ENCODE results near the gene DEFB129.
A peak's percentile ranks its signal among the peaks of the same experiment; 100 is the strongest.

DEFB129 gene

GRCh38 chr20:257419-257818, 30.4 kb downstream of the DEFB129 start, which contains the start of gene DEFB132:
DEFB132 (plus strand) TSS chr20:257724; CDS start chr20:257779, 55 bp downstream.
- DNase-seq: no peak

GRCh38 chr20:258269-258858, 31.3 kb downstream of the DEFB129 start:
- no peak for DNase-seq

- no peak for DNase-seq
Measured at GRCh38 chr20:258963-259362, 31.9 kb downstream of the DEFB129 start.

GRCh38 chr20:259981-260380, 32.9 kb downstream of the DEFB129 start:
- no peak for DNase-seq

DNA sequence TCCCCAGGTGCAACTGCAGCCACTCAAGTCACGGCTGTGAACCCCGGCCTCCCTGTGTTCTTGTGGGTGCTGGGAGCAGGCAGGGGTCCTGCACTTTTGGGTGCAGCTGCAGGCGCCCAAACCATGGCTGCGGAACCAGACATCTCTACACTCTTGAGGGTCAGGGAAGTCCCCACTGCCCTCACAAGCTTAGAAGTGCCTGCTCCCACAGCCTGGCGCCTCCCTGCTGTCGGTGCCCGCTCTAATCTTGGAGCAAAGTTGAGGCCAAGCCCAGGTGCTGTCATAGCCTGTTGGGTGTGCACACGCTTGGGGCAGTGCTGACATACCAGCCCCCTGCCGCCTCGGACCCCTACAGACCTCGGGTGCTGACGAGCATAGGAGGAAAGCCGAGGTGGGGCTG, 36.6 kb downstream of the DEFB129 start:
- DNase-seq: no peak

DNA sequence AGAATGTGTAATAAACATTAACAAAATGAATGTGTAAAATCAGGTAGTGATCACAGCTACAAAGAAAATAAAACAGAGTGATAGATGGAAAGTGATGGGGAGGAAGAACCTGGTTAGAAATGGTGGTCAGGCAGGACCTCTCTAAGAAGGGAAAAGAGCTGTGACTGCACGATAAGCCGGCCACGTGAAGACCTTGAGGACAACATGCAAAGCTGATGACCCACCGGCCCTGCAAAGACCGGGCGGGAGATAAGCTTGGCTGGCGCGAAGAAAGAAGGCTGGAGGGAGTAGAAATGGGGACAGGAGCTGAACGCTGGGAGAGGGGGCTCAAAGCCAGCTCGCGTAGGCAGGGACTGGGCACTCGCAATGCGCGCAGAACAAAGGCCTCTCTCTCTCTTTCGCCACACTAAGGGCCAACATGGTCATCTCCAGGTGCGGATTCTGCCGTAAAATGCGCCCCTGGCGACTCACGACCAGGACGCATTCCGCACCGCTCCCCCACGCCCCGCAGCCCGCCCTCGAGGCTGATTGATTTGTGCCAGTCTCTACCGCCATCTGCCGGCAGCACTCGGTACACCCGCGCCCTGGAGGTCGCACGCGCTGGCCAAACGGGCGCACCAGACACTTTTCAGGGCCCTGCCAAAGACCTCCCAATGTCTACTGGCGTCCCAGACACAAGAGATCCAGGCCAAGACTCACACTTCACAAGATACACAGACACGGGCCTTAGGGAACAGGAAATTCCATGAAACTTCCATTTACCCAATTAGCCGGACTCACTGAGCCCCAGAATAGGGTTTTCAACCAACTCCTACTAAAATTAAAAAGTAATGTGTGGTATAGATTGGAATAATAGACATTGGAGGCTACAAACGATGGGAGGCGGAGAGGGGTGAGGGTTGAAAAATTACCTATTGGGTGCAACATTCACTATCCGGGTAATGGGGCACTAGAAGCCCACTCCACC, 39.8 kb downstream of the DEFB129 start:
- peak; percentile 77 for DNase-seq

- no peak for DNase-seq
Measured at GRCh38 chr20:270517-270916, 43.5 kb downstream of the DEFB129 start.

GRCh38 chr20:271069-271468, 44.0 kb downstream of the DEFB129 start:
- DNase-seq: no peak

GRCh38 chr20:271528-271927, 44.5 kb downstream of the DEFB129 start:
- no peak for DNase-seq

DNA sequence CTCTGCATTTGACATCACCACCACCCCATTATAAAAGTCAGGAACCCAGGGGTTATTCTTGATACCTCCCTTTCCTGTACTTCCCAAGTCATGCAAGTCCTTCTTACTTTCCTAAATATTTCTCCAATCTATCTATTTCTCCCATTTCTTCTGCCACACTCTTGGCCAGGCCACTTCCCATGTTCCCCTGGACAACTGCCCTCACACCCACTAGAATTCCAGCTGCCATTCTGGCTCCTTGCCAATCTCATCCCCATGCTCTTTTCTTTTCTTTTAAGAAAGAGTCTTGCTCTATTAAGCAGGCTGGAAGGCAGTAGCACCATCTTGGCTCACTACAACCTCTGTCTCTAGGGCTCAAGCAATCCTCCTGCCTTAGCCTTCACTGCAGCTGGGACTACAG, 45.7 kb downstream of the DEFB129 start:
- DNase-seq: no peak

DNA sequence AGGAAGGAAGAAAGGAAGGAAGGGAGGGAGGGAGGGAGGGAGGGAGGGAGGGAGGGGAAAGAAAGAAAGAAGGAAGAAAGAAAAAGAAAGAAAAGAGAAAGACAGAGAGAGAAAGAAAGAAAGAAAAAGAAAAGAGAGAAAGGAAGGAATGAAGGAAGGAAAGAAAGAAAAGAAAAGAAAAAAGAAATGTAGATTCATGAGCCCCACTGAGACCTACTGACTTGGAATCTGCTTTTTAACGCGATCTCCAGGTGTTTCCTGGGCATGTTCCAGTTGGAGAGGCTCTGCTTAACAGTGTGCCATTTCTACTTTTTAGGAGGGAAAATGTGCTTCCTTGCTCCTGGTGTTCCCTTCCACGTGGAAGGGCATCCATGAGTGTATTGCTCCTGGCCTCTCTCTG, 46.8 kb downstream of the DEFB129 start:
- no peak for DNase-seq

GRCh38 chr20:275791-276190, 48.7 kb downstream of the DEFB129 start:
- DNase-seq: no peak

GRCh38 chr20:276620-277495, 49.8 kb downstream of the DEFB129 start:
- no peak for DNase-seq

DNA sequence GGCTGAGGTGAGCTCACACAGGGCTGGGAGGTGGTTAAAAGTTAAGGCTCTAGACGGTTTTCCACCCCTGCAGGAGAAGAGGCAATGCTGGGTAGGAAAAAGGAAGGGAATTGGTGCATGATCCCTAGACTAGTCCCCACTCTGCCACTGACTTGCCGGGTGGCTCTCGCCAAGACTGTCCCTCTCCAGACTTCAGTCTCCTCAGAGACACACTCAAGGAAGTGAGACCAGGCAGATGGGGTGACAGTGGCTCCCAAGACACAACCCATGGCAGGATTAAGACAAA, 50.4 kb downstream of the DEFB129 start:
- no peak for DNase-seq

DNA sequence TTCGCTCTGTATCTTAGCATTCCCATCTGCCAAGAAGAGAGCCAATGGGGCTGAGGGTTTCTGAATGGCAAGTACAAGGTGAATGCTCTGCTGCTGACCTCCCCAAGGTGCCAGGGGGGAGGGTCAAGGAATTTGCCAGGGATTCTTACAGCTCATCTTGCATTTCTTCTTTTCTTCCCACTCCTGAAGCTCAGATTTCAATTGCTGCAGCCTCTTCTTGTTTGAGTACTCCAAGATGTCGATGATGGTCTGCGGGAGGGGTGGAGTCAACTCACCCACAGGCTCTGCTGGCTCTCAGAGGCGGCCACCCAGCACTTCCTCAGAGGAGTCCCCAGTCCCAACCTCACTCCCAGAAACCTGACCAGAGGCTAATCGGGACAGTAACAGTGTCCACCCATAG, 51.1 kb downstream of the DEFB129 start:
- no peak for DNase-seq

- DNase-seq: no peak
Measured at GRCh38 chr20:278607-279571, 51.8 kb downstream of the DEFB129 start.
